Vagina (tissue), 2 donors: ENCODE measurements around the gene SLC5A5. TPM values are rescaled to one million over a fixed set of nuclear protein-coding genes. Genes with fewer than 3 reads are reported as not detected.

Experiments used
- DNase-seq, 2 donors: peaks; one replicate each; pipeline ENCODE4 v3.0.0-alpha.2; 2017; ENCODE audit errors: extremely low spot score in 2 of 2
- H3K27ac ChIP-seq: fragments of 200-600 bp; sonication (generic); one replicate; pipeline ENCODE4 v1.5.1; 2019
- H3K27me3 ChIP-seq: fragments of 200-600 bp; sonication (generic); one replicate; pipeline ENCODE4 v1.5.1; 2019
- H3K36me3 ChIP-seq, 2 donors: fragments of 200-600 bp; sonication (generic); one replicate each; pipeline ENCODE4 v1.5.1; 2017 to 2019
- H3K4me1 ChIP-seq: fragments of 200-600 bp; sonication (generic); one replicate; pipeline ENCODE4 v1.5.1; 2019
- H3K4me3 ChIP-seq, 2 donors: fragments of 200-600 bp; sonication (generic); 1 replicate in 1 of 2; 2 replicates in 1 of 2; pipeline ENCODE4 v1.5.1; 2016 to 2019
- H3K9me3 ChIP-seq: fragments of 200-600 bp; sonication (generic); one replicate; pipeline ENCODE4 v1.5.1; 2019
- POLR2A ChIP-seq, 2 donors: fragments of 450-650 bp; IDR thresholded peaks; one replicate each; pipeline ENCODE4 v1.6.1; 2017; ENCODE audit warnings: antibody characterized with exemption in 2 of 2, mild to moderate bottlenecking in 2 of 2, moderate library complexity in 2 of 2
- POLR2AphosphoS5 ChIP-seq, 2 donors: sonication (generic); formaldehyde crosslinking; IDR thresholded peaks; one replicate each; pipeline ENCODE4 v1.9.0; 2017; ENCODE audit warnings: antibody characterized with exemption in 2 of 2, mild to moderate bottlenecking in 2 of 2, low read depth in 1 of 2; ENCODE audit not compliant: insufficient read depth in 1 of 2
- intact Hi-C: fragments of 100-400 bp; cut with DNase I; formaldehyde crosslinking; loops from one replicate; pipeline ENCODE4 v1.15.1; 2023
- small RNA-seq: library from RNA; depleted of rRNA; stranded (forward); fragments of <200 nt; gene quantifications from one replicate; pipeline ENCODE3, GENCODE V24; 2016
- total RNA-seq: library from RNA; depleted of rRNA; stranded (reverse); fragments of >200 nt; gene quantifications from one replicate; pipeline ENCODE4 v1.2.3, GENCODE V29; 2016
- TF ChIP-seq, protein P1 (sequence below), 3 experiments: fragments of 450-650 bp in 2 of 3; fragments of 200-600 bp in 1 of 3; sonication (generic) in 1 of 3; IDR thresholded peaks; one replicate each; pipeline ENCODE4 v1.5.1; 2017 to 2019; ENCODE audit warnings: antibody characterized with exemption in 3 of 3, mild to moderate bottlenecking in 2 of 3, moderate library complexity in 2 of 3

Gene SLC5A5
- total RNA-seq, 1 donor from 2014 or later: not detected

DNA sequence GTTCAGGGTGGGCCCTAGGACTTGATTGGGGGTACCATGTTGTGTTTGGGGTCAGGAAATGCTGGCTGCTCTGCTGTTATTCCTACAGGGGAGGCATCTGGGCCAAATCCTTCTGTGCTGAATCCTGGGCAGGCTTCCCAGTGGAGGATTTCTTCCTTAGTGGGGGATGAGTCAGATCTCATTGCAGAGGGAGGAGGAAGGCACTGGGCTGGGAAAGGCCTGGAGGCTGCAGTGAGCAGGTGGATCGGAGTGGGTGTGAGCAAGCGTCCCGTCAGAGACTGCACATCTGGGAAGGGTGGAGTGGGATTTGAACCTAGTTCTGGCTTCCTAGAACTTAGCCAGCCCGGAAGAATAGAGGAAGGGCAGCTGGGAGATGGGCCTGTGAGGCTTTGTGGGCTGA lies 72.6 kb downstream of the SLC5A5 start:
- Histone ChIP-seq H3K36me3 (peaks cover 0 to 10% of the 10 kb centered on the region in 2 donors), H3K4me1 (peaks cover 19% of the 10 kb centered on the region), H3K27me3 (no peaks in the 10 kb centered on the region), H3K9me3 (no peaks in the 10 kb centered on the region), H3K4me3 (no peak overlapping the region), H3K27ac (no peak overlapping the region)
- no peak for DNase-seq
- TF ChIP-seq POLR2AphosphoS5 (IDR thresholded peaks at IDR 0.05; ENCODE audit: insufficient read depth in 1 of 2, low read depth in 1 of 2) (no peak), POLR2A (IDR thresholded peaks at IDR 0.05) (no peak)
- TF ChIP-seq, protein P1, sequence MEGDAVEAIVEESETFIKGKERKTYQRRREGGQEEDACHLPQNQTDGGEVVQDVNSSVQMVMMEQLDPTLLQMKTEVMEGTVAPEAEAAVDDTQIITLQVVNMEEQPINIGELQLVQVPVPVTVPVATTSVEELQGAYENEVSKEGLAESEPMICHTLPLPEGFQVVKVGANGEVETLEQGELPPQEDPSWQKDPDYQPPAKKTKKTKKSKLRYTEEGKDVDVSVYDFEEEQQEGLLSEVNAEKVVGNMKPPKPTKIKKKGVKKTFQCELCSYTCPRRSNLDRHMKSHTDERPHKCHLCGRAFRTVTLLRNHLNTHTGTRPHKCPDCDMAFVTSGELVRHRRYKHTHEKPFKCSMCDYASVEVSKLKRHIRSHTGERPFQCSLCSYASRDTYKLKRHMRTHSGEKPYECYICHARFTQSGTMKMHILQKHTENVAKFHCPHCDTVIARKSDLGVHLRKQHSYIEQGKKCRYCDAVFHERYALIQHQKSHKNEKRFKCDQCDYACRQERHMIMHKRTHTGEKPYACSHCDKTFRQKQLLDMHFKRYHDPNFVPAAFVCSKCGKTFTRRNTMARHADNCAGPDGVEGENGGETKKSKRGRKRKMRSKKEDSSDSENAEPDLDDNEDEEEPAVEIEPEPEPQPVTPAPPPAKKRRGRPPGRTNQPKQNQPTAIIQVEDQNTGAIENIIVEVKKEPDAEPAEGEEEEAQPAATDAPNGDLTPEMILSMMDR (IDR thresholded peaks at IDR 0.05): no peak
- intact Hi-C loops: loop anchor here (5.0 kb wide), 1 partner anchor 53 kb away; no protein-coding TSS in a partner anchor

Small RNA genes within 50 kb of the gene (small RNA-seq; reads per million reads assigned to genes)
- gene SNORA68: not detected

Other genes starting within 250 kb of the SLC5A5 start
- gene UNC13A, start 183.6 kb upstream of the SLC5A5 start, total RNA-seq: 0.49 TPM
- 30.2 TPM for gene MAP1S, start 152.5 kb upstream of the SLC5A5 start, total RNA-seq
- 12.3 TPM for gene FCHO1, start 120.5 kb upstream of the SLC5A5 start, total RNA-seq
- 1.5 TPM for gene B3GNT3, start 76.8 kb upstream of the SLC5A5 start, total RNA-seq
- not detected for gene INSL3, start 50.4 kb upstream of the SLC5A5 start, total RNA-seq
- gene JAK3, start 24.0 kb upstream of the SLC5A5 start, total RNA-seq: 10.8 TPM
- gene RPL18A, start 12.0 kb upstream of the SLC5A5 start, total RNA-seq: 1,768 TPM
- 59.7 TPM for gene CCDC124, start 61.1 kb downstream of the SLC5A5 start, total RNA-seq
- 1.5 TPM for gene KCNN1, start 95.2 kb downstream of the SLC5A5 start, total RNA-seq
- gene ARRDC2, start 136.2 kb downstream of the SLC5A5 start, total RNA-seq: 54.5 TPM
- not detected for gene IL12RB1, start 215.0 kb downstream of the SLC5A5 start, total RNA-seq
- gene MAST3, start 225.8 kb downstream of the SLC5A5 start, total RNA-seq: 9.6 TPM